H9 (cell line): Measurements from ENCODE around the gene CRHBP. TPM values are rescaled to one million over a fixed set of nuclear protein-coding genes. Genes with fewer than 3 reads are reported as not detected.
A peak's percentile ranks its signal among the peaks of the same experiment; 100 is the strongest.
"Not testable (repeated sequence)": the region's sequence is repeated elsewhere in the genome, so short reads cannot be mapped to it uniquely, and the experiment has no call there.

ENCODE experiments used
- DNase-seq: peaks from one replicate; pipeline ENCODE4 v3.0.0-alpha.2; 2017
- H2AFZ ChIP-seq: one replicate; pipeline ENCODE4 v1.6.1; 2013; ENCODE audit warnings: mild to moderate bottlenecking, low read length, control low read depth, moderate library complexity
- H2AK5ac ChIP-seq: 2 replicates; pipeline ENCODE4 v1.6.1; 2013; ENCODE audit warnings: low read length, control low read depth, mixed read lengths; ENCODE audit not compliant: insufficient read length
- H2BK120ac ChIP-seq: one replicate; pipeline ENCODE4 v1.6.1; 2013; ENCODE audit warnings: low read depth, mild to moderate bottlenecking, low read length, control low read depth, inconsistent platforms; ENCODE audit not compliant: poor library complexity, severe bottlenecking
- H2BK12ac ChIP-seq: 2 replicates; pipeline ENCODE4 v1.6.1; 2013; ENCODE audit warnings: low read length, control low read depth, mixed read lengths, low read depth; ENCODE audit not compliant: insufficient read length
- H2BK15ac ChIP-seq: 2 replicates; pipeline ENCODE4 v1.6.1; 2013; ENCODE audit warnings: low read depth, low read length, control low read depth
- H2BK20ac ChIP-seq: one replicate; pipeline ENCODE4 v1.6.1; 2013; ENCODE audit warnings: low read depth, mild to moderate bottlenecking, low read length, control low read depth, inconsistent platforms; ENCODE audit not compliant: poor library complexity, severe bottlenecking
- H2BK5ac ChIP-seq: 2 replicates; pipeline ENCODE4 v1.6.1; 2013; ENCODE audit warnings: low read length, control low read depth, mixed read lengths; ENCODE audit not compliant: insufficient read length
- H3K14ac ChIP-seq: 2 replicates; pipeline ENCODE4 v1.6.1; 2013; ENCODE audit warnings: low read length, control low read depth; ENCODE audit not compliant: insufficient read depth
- H3K18ac ChIP-seq: 2 replicates; pipeline ENCODE4 v1.6.1; 2013; ENCODE audit warnings: low read depth, mild to moderate bottlenecking, mixed read lengths, low read length, control low read depth; ENCODE audit not compliant: insufficient read length
- H3K23ac ChIP-seq: 2 replicates; pipeline ENCODE4 v1.6.1; 2013; ENCODE audit warnings: low read length, control low read depth, mixed read lengths, low read depth; ENCODE audit not compliant: insufficient read length
- H3K23me2 ChIP-seq: 2 replicates; pipeline ENCODE4 v1.6.1; 2013; ENCODE audit warnings: low read depth, mild to moderate bottlenecking, mixed read lengths, low read length, control low read depth; ENCODE audit not compliant: insufficient read length, poor library complexity, severe bottlenecking
- H3K27ac ChIP-seq: 2 replicates; pipeline ENCODE4 v1.5.1; 2013; ENCODE audit warnings: low read length, control low read depth, mixed read lengths, low read depth; ENCODE audit not compliant: insufficient read length
- H3K27me3 ChIP-seq: 2 replicates; pipeline ENCODE4 v1.6.1; 2013; ENCODE audit warnings: low read length, control low read depth, inconsistent platforms; ENCODE audit not compliant: insufficient read depth
- H3K4ac ChIP-seq: 2 replicates; pipeline ENCODE4 v1.6.1; 2013; ENCODE audit warnings: low read depth, mild to moderate bottlenecking, control low read depth, inconsistent platforms, low read length, moderate library complexity
- H3K4me1 ChIP-seq: 2 replicates; pipeline ENCODE4 v1.6.1; 2013; ENCODE audit warnings: low read length, control low read depth, inconsistent platforms; ENCODE audit not compliant: insufficient read depth
- H3K4me2 ChIP-seq: 2 replicates; pipeline ENCODE4 v1.6.1; 2013; ENCODE audit warnings: low read length, control low read depth, mixed read lengths; ENCODE audit not compliant: insufficient read length, insufficient read depth
- H3K56ac ChIP-seq: 2 replicates; pipeline ENCODE4 v1.6.1; 2013; ENCODE audit warnings: low read depth, mild to moderate bottlenecking, mixed read lengths, low read length, control low read depth; ENCODE audit not compliant: insufficient read length
- H3K79me1 ChIP-seq: 2 replicates; pipeline ENCODE4 v1.6.1; 2013; ENCODE audit warnings: low read depth, mild to moderate bottlenecking, moderate library complexity, low read length, control low read depth, inconsistent platforms; ENCODE audit not compliant: insufficient read depth, poor library complexity, severe bottlenecking
- H3K79me2 ChIP-seq: 2 replicates; pipeline ENCODE4 v1.6.1; 2013; ENCODE audit warnings: low read length, control low read depth, inconsistent platforms; ENCODE audit not compliant: insufficient read depth
- H3K9ac ChIP-seq: 2 replicates; pipeline ENCODE4 v1.6.1; 2013; ENCODE audit warnings: low read length, control low read depth, mixed read lengths; ENCODE audit not compliant: insufficient read length; ENCODE audit errors: extremely low read depth
- H3K9me3 ChIP-seq: one replicate; pipeline ENCODE4 v1.6.1; 2013; ENCODE audit warnings: low read depth, low read length, inconsistent platforms; ENCODE audit not compliant: control insufficient read depth
- H3T11ph ChIP-seq: one replicate; pipeline ENCODE4 v1.6.1; 2013; ENCODE audit warnings: mild to moderate bottlenecking, low read length, control low read depth, inconsistent platforms
- H4K20me1 ChIP-seq: one replicate; pipeline ENCODE4 v1.6.1; 2013; ENCODE audit not compliant: control insufficient read depth, insufficient read length, insufficient read depth
- H4K5ac ChIP-seq: 2 replicates; pipeline ENCODE4 v1.6.1; 2013; ENCODE audit warnings: low read depth, mild to moderate bottlenecking, mixed read lengths, low read length, control low read depth; ENCODE audit not compliant: insufficient read length
- H4K8ac ChIP-seq: replicated peaks from 2 replicates; pipeline ENCODE4 v1.6.1; 2013; ENCODE audit warnings: low read length, control low read depth, mixed read lengths, low read depth; ENCODE audit not compliant: insufficient read length
- H4K91ac ChIP-seq: 2 replicates; pipeline ENCODE4 v1.6.1; 2013; ENCODE audit warnings: low read depth, mild to moderate bottlenecking, moderate library complexity, mixed read lengths, low read length, control low read depth; ENCODE audit not compliant: insufficient read length
- H3K27ac Mint-ChIP-seq, 3 experiments: 2 replicates in 2 of 3; 3 replicates in 1 of 3; pipeline ENCODE4 v1.8.0; 2020 to 2021; ENCODE audit warnings: mixed read lengths in 3 of 3, mild to moderate bottlenecking in 1 of 3, moderate library complexity in 1 of 3
- H3K27me3 Mint-ChIP-seq: 2 replicates; pipeline ENCODE4 v1.8.0; 2021; ENCODE audit warnings: low read depth, mild to moderate bottlenecking, moderate library complexity, mixed read lengths
- H3K36me3 Mint-ChIP-seq, 3 experiments: 2 replicates in 2 of 3; 3 replicates in 1 of 3; pipeline ENCODE4 v1.8.0; 2020 to 2021; ENCODE audit warnings: low read depth in 3 of 3, mixed read lengths in 3 of 3; ENCODE audit not compliant: insufficient read depth in 1 of 3
- H3K4me1 Mint-ChIP-seq, 2 experiments: 2 replicates each; pipeline ENCODE4 v1.8.0; 2020; ENCODE audit warnings: mixed read lengths in 2 of 2
- H3K4me3 Mint-ChIP-seq, 2 experiments: 2 replicates in 1 of 2; 3 replicates in 1 of 2; pipeline ENCODE4 v1.8.0; 2020 to 2021; ENCODE audit warnings: mild to moderate bottlenecking in 2 of 2, mixed read lengths in 2 of 2, moderate library complexity in 1 of 2
- H3K9me3 Mint-ChIP-seq, 2 experiments: 2 replicates in 1 of 2; 3 replicates in 1 of 2; pipeline ENCODE4 v1.8.0; 2020; ENCODE audit warnings: mild to moderate bottlenecking in 2 of 2, mixed read lengths in 2 of 2, moderate library complexity in 1 of 2
- CTCF ChIP-seq: fragments of 200-600 bp; sonication (generic); conservative IDR thresholded peaks from 3 replicates; pipeline ENCODE4 v1.8.0; 2021; ENCODE audit warnings: antibody characterized with exemption, mild to moderate bottlenecking
- WGBS: extraction: QIAGEN DNeasy Blood & Tissue Kit; methylation state at CpG from one replicate; pipeline ENCODE4 v1.1.7; 2013; ENCODE audit warnings: missing lambda C conversion rate, low lambda C conversion rate, mixed read lengths; ENCODE audit not compliant: insufficient read length; ENCODE audit errors: extremely low coverage; 5-methylcytosine and 5-hydroxymethylcytosine counted together
- total RNA-seq: library from RNA; stranded (reverse); gene quantifications from 2 replicates; pipeline ENCODE4 v1.2.1, GENCODE V29; 2021

The CRHBP gene
- total RNA-seq, 1 experiment from 2014 or later: not detected

- H3K4me2 ChIP-seq: no peak overlapping the region
- Mint-ChIP-seq H3K4me3 (no peak overlapping the region), H3K36me3 (no peaks in the 10 kb centered on the region), H3K9me3 (no peaks in the 10 kb centered on the region; a peak in 2 of 5 replicates), H3K27me3 (no peaks in the 10 kb centered on the region), H3K27ac (no peak overlapping the region), H3K4me1 (peaks cover 2 to 5% of the 10 kb centered on the region in 2 experiments; a peak in 2 of 4 replicates)
- H3K18ac ChIP-seq: no peak overlapping the region
- no peak overlapping the region for H3K4ac ChIP-seq
- WGBS: no CpG with 5 or more reads among the region's 5 CpGs
- H3K27ac ChIP-seq: no peak overlapping the region
- no peak overlapping the region for H2BK20ac ChIP-seq
- H3K9me3 ChIP-seq: no peaks in the 10 kb centered on the region
- no peak overlapping the region for H2BK120ac ChIP-seq
- no peaks in the 10 kb centered on the region for H3K23me2 ChIP-seq
- TF ChIP-seq CTCF: no peak
- no peaks in the 10 kb centered on the region for H3K27me3 ChIP-seq
- no peak overlapping the region for H3T11ph ChIP-seq
- H2BK5ac ChIP-seq: no peak overlapping the region
- H3K4me1 ChIP-seq: no peaks in the 10 kb centered on the region
- no peak overlapping the region for H2BK12ac ChIP-seq
- no peak overlapping the region for H2AFZ ChIP-seq
- no peaks in the 10 kb centered on the region for H3K79me1 ChIP-seq
- H4K91ac ChIP-seq: no peak overlapping the region
- H4K5ac ChIP-seq: no peak overlapping the region
- no peak overlapping the region for H4K8ac ChIP-seq
- no peak overlapping the region for H2BK15ac ChIP-seq
- no peak overlapping the region for H3K56ac ChIP-seq
- no peak overlapping the region for H2AK5ac ChIP-seq
- H3K9ac ChIP-seq: no peak overlapping the region
- no peaks in the 10 kb centered on the region for H3K79me2 ChIP-seq
- H3K23ac ChIP-seq: no peak overlapping the region
- no peak overlapping the region for H3K14ac ChIP-seq
- H4K20me1 ChIP-seq: no peaks in the 10 kb centered on the region
- no peak for DNase-seq
Measured at GRCh38 chr5:76990899-76991459, 38.1 kb downstream of the CRHBP start.

GRCh38 chr5:76993436-76993835 lies 40.6 kb downstream of the CRHBP start:
- not testable (repeated sequence) for H3K4me1 Mint-ChIP-seq

More at GRCh38 chr5:76993436-76993835, 40.6 kb downstream of the CRHBP start:
- not testable (repeated sequence) for H2AK5ac ChIP-seq, H3K23me2 ChIP-seq, H4K5ac ChIP-seq, DNase-seq, H3K9me3 Mint-ChIP-seq, H3K9ac ChIP-seq, H4K8ac ChIP-seq, H3K4me2 ChIP-seq, H3K56ac ChIP-seq, H3K4ac ChIP-seq, H3K27me3 Mint-ChIP-seq, H3K4me3 Mint-ChIP-seq, H4K91ac ChIP-seq, H2BK20ac ChIP-seq, H2BK12ac ChIP-seq, H4K20me1 ChIP-seq, H3K79me2 ChIP-seq, H2BK15ac ChIP-seq, H3K36me3 Mint-ChIP-seq, H3K14ac ChIP-seq, H3K27ac ChIP-seq, H3K79me1 ChIP-seq, H2AFZ ChIP-seq, H2BK5ac ChIP-seq, H3K4me1 ChIP-seq, H3K9me3 ChIP-seq, H3K18ac ChIP-seq, H3T11ph ChIP-seq, H3K23ac ChIP-seq, H2BK120ac ChIP-seq, H3K27me3 ChIP-seq
- peak overlapping the region in 1 of 3 experiments; percentile 27; a peak in 1 of 7 replicates for H3K27ac Mint-ChIP-seq
- no CpG with 5 or more reads among the region's 9 CpGs for WGBS
